ENCODE data around the gene SLC23A1.

DNA sequence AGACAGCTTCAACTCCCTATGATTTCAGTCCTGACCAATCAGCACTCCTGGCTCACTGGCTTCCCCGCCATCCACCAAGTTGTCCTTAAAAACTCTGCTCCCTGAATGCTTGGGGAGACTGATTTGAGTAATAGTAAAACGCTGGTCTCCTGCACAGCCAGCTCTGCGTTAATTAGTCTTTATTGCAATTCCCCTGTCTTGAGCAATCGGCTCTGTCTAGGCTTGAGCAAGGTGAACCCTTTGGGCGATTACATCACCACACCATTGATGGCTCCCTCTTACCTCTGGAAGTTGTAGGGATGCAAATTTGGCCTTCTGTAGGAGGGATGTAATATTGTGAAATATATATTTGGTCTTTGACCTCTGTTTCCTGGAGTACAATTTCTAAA is 2.9 kb upstream of the SLC23A1 start:
- no peak for TF ChIP-seq POLR2A (IDR thresholded peaks at IDR 0.05)
- TF ChIP-seq, protein P1, sequence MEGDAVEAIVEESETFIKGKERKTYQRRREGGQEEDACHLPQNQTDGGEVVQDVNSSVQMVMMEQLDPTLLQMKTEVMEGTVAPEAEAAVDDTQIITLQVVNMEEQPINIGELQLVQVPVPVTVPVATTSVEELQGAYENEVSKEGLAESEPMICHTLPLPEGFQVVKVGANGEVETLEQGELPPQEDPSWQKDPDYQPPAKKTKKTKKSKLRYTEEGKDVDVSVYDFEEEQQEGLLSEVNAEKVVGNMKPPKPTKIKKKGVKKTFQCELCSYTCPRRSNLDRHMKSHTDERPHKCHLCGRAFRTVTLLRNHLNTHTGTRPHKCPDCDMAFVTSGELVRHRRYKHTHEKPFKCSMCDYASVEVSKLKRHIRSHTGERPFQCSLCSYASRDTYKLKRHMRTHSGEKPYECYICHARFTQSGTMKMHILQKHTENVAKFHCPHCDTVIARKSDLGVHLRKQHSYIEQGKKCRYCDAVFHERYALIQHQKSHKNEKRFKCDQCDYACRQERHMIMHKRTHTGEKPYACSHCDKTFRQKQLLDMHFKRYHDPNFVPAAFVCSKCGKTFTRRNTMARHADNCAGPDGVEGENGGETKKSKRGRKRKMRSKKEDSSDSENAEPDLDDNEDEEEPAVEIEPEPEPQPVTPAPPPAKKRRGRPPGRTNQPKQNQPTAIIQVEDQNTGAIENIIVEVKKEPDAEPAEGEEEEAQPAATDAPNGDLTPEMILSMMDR (IDR thresholded peaks at IDR 0.05): no peak
